GM12892 (cell line): ENCODE measurements around the gene LATS2.

Experiments used
- POLR2A ChIP-seq: IDR thresholded peaks from 2 replicates; pipeline ENCODE4 v1.6.1; 2011; ENCODE audit warnings: low read depth, low read length, control low read depth
- TAF1 ChIP-seq: IDR thresholded peaks from 2 replicates; pipeline ENCODE4 v1.6.1; 2011; ENCODE audit warnings: low read depth, mild to moderate bottlenecking, control low read depth, low read length, borderline replicate concordance

DNA sequence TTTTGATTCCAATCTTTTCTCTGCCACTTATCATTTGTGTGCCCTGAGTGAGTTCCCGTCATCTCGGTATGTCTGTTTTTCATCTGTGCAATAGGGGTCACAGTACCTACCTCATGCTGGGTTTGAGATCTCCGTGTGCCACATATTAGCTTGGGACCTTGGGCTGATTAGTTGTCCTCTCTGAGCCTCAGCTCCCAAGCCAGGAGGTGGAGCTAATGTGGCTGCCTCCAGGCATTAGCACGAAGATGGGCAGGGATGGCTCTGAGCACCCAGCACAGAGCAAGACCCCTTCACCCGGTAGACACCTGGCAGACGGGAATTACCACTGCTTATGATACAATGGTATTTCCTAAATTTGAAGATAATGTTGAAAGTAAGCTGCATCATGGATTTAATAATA, 123.1 kb downstream of the LATS2 start:
- TF ChIP-seq POLR2A, result no peak
- TF ChIP-seq TAF1, result no peak
